Glomerular visceral epithelial cell (primary cell): ENCODE data around the gene OR5J2.
"Not testable (repeated sequence)": the region's sequence is repeated elsewhere in the genome, so short reads cannot be mapped to it uniquely, and the experiment has no call there.

ENCODE experiments used
- DNase-seq: peaks from one replicate; pipeline ENCODE4 v3.0.0-alpha.2; 2016; ENCODE audit errors: extremely low spot score

Gene OR5J2

DNA sequence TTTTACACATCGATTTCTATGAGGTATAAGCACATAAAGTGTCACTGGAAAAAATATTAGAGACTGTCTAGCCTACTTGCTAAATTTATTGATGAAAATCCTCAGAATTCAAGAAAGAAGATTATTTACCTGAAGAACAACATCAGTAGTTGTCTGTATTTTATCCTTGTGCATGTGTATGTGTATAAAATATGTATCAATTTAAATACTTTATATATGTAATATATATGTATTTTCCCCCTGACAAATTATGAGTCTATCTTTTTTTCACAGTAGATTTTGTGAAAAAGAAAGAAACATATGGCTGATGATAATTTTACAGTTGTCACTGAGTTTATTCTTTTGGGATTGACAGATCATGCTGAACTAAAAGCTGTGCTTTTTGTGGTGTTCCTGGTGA is at the start of gene OR5J2:
OR5J2 (plus strand) TSS at position 301 of the 400 bp plus-strand sequence; CDS start at position 301, 0 bp downstream.
- no peak for DNase-seq

DNA sequence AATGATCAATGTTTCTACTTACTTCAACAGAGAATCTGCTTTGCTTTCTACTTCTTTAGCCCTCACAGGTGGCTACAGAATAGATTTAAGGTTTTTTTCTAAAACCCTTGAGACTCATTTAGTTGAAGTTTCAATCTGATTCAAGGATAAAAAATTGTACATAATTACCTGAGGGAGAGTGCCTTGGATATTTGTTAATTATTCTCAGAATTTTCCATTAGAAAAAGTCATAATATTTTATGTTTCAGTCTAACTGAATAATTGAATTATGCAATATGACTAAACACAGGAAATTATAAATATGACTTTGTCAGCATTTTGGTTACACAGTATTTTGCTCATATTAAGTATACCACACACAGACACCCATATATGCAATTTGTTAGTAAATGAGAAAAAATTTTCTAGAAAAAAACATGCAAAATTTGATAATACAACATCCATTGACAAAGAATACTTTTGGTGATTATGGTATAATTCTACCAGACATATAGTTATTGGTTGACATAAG is 36.2 kb upstream of the OR5J2 start, which contains the start of gene OR8J3:
OR8J3 (minus strand) TSS at position 51 of the 511 bp plus-strand sequence. CDS start 2,483 bp downstream, outside the sequence.
- DNase-seq = no peak

DNA sequence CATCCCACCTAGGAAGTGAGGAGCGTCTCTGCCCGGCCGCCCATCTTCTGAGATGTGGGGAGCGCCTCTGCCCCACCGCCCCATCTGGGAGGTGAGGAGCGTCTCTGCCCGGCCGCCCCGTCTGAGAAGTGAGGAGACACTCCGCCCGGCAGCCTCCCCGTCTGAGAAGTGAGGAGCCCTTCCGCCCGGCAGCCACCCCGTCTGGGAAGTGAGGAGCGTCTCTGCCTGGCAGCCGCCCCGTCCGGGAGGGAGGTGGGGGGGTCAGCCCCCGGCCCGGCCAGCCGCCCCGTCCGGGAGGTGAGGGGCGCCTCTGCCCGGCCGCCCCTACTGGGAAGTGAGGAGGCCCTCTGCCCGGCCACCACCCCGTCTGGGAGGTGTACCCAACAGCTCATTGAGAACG is 32.7 kb upstream of the OR5J2 start:
- not testable (repeated sequence) for DNase-seq

DNA sequence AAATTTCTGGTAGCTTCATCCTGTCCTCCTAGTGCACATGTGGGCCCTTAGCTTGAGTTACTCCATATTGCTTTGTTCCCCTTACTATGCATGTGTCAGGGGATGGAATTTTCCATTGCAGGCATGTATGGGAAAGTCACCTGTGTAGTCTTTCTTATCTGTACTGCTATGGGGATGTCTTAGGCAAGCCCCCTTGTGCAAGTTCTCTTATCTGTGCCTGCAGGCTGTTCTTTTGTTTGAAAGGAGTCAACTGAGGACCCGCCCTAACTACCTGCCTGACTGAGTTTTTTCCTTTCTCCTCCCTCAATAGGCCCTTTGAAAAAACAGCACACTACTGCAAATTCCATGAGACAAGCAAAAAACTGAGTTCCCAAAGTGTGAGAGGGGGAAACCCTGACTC is 25.0 kb upstream of the OR5J2 start:
- no peak for DNase-seq

DNA sequence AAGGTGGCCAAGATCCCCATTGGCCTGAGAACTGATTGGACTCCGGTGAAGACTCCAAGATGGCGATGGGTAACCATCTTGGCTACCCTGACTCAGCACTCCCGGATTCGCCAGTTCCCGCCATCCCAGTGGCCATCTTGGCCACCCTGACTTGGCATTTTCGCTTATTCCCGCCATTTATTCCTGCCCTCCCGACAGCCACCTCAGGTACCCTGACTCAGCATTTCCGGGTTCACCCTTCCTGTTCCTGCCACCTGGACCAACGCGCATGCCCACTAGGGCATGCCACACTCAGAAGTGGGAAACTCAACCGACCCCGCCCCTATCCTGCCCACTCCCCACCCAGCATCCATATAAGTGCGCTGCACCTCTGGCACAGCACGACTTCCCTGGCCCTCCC is 24.1 kb upstream of the OR5J2 start:
- DNase-seq = no peak

DNA sequence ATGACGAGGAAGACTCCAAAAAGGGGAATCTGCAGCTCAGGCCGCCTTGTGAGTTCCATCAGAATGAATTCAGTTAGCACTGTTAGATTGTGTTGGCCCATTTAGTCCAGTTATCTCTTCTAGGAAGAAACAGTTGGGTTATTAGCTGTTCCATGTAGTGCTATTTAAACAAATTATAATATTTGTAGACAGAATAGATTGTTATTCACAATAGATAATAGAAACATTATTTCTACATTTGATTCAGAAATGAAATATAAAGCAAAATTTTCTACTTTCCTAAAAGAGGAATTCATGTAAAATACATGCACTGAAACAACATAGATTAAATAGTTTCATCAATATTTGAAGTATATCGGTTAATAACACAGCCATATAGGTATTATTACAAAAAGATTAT is 16.2 kb upstream of the OR5J2 start, which contains the start of gene OR8K5:
OR8K5 (minus strand) TSS at position 101 of the 400 bp plus-strand sequence; CDS start at position 101, 0 bp downstream.
- no peak for DNase-seq

DNA sequence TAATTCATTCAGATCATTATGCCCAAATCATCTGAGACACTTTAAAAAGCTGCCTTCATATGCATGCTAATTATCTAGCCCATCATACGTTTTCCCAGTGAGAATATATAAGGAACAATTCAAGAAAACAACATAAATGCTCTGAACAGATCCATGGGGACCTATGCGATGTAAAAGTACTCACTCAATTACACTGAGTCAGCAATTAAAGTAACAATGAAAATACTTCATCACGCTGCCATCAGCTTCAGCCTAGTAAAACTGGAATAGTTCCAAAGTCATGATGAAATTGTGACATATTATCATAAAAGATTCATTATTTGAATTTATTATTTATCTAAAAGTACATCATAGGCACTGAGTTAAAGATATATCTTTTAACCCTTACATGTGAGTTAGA is 12.6 kb upstream of the OR5J2 start:
- DNase-seq = no peak

DNA sequence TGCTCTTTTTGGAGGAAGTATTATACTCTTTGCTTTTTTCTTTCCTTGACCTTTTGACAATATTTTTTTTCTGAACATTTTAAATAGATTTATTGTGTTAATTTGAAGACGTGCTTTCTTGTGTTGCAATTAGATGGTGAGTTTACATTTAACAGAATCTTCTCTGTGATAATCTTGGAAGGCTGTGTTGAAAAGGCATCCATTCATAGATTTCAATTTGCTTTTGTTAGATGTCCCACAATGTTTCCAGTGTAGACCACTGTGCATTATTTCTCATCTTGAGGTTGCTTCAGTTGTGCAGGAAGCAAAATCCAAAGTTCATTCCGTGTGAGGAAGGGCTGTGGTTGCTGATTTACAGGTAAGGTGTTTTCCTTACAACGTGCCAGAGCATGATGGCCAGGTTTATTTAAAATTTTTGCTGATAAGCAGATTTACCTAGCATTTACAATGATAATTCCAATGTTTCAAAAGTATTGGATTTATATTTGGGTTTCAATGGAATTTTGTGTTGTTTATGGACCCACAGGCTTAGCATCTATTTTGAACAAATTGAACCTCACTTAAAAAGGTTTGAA is 4.1 kb upstream of the OR5J2 start:
- DNase-seq = no peak

DNA sequence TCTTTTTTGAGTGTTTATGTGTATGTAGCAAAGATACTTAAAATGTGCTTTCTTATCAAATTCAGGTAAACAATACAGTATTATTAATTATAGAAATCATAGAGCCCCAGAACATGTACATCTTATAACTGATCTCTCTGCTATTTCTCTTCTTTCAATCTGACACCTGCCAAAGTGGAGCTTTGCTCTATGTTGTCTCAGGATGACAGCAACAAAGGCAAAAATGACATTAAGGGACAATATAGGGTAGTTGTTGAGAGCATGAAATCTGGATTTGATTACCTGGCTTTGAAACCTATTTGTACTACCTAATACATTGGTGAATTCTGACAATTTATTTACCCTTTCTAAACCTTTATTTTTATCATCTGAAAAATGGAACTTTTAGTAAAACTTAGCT is 7.0 kb downstream of the OR5J2 start:
- DNase-seq = no peak

DNA sequence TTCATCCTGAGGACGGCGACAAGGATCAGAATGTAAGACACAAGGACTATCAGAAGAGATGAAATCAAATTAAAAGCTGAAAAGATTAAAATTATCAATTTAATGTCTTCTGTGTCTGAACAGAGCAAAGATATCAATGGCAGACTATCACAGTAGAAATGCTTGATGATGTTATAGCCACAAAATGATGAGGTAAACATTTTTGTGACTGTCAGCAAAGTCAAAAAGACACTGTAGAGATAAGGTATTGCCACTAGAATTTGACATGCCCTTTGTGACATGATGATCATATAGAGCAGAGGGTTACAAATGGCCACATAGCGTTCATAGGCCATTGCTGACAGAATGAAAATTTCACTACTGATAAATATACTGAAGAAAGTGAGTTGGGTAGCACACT is 12.2 kb downstream of the OR5J2 start:
- no peak for DNase-seq

DNA sequence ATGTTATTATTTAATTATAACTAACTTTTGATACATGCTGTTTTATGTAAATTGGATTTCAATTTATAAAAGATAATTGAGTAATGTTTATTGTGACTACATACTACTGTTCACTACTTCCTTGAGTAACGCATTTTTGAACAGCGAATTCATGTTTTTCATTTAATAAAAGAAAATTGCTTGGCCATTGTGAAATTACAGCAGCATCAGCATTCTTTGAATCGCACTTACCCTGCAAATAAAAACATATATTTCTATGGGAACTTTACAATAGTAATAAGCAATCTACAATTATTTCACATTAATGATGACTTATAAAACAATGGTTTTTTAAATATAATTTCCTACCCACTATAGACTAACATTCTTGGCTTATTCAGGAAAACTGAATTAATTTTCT is 20.3 kb downstream of the OR5J2 start:
- DNase-seq = no peak

DNA sequence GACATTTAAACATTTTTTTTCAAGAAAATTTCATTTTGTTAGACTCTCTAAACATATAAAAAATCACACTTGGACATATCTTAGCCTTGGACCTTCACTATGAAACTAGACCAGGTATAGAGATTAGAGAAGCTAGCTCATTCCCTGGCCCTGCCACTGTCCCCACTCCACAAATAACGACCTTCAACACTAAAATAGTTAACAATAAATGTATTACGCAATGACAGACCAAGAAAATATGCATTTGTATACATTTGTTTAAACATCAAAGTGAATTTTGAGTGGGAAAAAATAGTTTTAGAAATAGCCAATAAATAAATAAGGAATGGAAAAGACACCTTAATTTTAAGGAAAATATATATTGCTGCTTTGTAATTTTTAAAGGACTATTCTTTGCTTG is 20.9 kb downstream of the OR5J2 start:
- no peak for DNase-seq

DNA sequence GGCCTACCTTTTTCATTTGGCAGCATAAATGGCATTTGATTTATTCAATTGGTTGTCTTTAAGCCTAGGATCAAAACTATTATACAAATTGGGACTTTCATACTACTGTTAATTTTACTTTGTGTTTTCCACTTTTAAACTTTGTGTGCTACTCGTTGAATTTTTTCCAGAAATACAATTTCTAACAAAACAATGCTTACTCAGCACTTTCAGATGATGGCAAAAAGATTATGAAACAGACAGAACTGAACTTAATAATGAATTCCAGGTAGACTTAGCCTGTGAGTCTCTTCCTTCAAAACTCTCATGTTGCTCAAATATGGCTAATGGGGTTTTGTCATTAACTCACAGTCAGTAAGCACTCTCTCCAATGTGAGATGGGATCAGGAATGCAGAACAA is 31.4 kb downstream of the OR5J2 start:
- DNase-seq = no peak

DNA sequence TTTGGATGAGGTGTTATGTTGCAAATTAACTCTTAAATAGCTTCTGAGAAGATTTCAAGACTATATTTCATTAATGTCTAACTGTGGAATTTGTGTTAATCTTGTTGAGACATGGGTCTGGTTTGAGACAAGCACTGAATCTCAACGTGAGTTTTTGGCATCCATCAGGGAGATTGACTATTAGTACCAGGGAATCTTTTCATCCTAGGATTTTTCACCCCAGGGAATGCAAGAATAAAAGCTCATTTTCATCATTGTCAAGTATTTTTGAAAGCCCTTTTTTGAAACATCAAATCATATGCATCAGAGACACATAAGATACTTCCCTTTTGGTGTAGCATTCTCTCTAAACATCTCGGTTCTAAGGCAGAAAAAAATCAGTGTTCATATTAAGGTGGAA is 38.1 kb downstream of the OR5J2 start:
- no peak for DNase-seq

DNA sequence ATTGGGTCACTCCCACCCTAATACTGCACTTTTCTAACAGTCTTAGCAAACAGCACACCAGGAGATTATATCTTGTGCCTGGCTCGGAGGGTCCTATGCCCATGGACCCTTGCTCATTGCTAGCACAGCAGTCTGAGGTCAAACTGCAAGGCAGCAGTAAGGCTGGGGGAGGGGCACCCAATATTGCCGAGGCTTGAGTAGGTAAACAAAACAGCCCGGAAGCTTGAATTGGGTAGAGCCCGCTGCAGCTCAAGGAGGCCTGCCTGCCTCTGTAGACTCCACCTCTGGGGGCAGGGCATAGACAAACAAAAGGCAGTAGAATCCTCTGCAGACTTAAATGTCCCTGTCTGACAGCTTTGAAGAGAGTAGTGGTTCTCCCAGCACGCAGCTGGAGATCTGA is 43.3 kb downstream of the OR5J2 start:
- not testable (repeated sequence) for DNase-seq
